ENCODE measurements around the gene UBE2E3. TPM values are rescaled to one million over a fixed set of nuclear protein-coding genes. Genes with fewer than 3 reads are reported as not detected.
A peak's percentile ranks its signal among the peaks of the same experiment; 100 is the strongest.
"Not testable (repeated sequence)": the region's sequence is repeated elsewhere in the genome, so short reads cannot be mapped to it uniquely, and the experiment has no call there.

The UBE2E3 gene
- 100 to 1,000 TPM; 249 to 260 (median 255) TPM for polyA plus RNA-seq (ENCODE audit: insufficient read length in 3 of 3)

DNA sequence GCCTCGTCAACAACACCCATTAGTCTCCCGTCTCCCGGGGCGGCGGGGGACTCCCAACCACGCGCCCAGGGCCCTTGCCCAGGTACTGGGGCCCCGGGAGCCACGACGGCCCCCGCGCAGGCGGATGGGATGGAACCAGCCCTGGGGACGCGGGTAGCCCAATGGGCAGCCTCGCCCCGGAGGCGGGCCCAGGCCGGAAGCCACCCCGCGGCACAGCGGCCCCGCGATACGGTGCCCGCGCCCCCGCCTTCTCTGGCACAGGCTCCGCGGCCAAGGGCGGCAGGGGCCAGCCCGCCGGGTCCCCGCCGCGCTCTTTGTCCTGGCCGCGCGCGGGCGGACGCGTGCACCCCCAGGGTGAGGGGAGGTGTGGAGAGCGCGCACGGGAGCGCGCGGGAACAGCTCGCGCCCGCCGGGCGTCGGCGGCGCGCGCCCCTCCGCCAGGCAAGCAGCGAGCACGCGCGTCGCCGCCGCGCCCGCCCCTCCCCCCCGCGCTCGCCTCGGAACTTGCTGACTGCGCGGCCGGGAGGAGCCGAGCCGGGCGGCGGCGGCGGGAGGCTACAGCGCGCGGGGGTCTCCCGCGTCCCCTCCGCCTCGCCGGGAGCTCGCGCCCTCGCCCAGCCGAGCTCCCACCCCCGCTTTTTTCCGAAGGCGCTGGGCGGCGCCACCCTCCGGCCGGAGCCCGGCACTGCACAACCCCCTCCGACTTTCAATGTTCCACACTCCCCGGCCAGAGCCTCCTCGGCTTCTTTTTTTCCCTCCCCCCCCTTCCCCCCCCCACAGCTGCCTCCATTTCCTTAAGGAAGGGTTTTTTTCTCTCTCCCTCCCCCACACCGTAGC, at the start of gene UBE2E3:
Gene UBE2E3, plus strand, starts transcription at position 500 of the 837 bp plus-strand sequence. CDS start 1,438 bp downstream, outside the sequence.
- peak in 2 of 3 donors; percentile 64 to 70 for DNase-seq (ENCODE audit: low read depth in 3 of 3, low spot score in 2 of 3)

DNA sequence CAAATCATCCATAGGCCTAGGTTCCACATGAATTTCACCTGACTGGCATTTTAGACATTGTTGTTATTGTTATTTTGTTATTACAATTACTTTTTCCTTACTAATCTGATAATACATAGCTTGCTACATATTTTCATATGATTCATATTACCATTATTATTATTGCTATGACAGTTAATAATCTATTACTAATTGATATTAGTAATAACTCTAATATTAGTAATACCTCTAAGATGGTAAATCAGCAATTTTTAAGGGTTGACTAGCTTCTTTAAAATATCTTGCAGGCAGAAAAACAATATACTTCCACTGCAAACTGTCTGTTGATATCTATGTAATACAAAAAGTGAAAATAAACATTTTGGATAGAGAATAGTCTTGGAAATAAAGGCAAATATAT, 48.6 kb upstream of the UBE2E3 start:
- DNase-seq (ENCODE audit: low read depth in 3 of 3, low spot score in 2 of 3) = no peak

DNA sequence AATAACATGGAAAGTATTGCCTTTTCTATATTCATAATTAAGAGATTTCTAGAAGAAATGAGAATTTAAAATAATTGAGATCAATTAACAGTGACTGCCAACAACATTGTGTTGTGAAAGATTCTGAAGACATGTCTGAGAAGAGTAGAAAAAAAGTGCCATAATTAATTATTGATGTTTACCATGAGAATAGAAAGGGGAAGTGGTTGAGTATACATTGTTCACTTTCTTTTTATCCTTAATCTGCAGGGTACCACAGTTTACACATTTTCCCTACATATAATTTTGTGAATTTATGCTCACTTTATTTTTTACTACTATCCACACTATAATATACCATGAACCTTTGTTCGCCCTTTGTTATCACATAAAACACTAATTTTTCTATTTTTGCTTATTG, 47.1 kb upstream of the UBE2E3 start:
- no peak for DNase-seq (ENCODE audit: low read depth in 3 of 3, low spot score in 2 of 3)

GRCh38 chr2:180934911-180935310, 45.5 kb upstream of the UBE2E3 start:
- no peak for DNase-seq (ENCODE audit: low read depth in 3 of 3, low spot score in 2 of 3)

DNA sequence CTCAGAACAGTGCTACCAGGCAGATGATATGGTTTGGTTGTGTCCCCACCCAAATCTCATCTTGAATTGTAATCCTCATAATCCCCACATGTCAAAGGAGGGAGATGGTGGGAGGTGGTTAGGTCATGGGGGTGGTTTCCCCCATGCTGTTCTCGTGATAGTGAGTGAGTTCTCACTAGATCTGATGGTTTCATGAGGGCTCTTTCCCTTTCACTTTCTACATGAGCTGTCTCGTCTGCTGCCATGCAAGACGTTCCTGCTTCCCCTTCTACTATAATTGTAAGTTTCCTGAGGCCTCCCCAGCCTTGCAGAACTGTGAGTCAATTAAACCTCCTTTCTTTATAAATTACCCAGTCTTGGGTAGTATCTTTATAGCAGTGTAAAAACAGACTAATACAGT, 42.9 kb upstream of the UBE2E3 start:
- DNase-seq (ENCODE audit: low read depth in 3 of 3, low spot score in 2 of 3) = not testable (repeated sequence)

GRCh38 chr2:180938451-180938850, 42.0 kb upstream of the UBE2E3 start:
- no peak for DNase-seq (ENCODE audit: low read depth in 3 of 3, low spot score in 2 of 3)

DNA sequence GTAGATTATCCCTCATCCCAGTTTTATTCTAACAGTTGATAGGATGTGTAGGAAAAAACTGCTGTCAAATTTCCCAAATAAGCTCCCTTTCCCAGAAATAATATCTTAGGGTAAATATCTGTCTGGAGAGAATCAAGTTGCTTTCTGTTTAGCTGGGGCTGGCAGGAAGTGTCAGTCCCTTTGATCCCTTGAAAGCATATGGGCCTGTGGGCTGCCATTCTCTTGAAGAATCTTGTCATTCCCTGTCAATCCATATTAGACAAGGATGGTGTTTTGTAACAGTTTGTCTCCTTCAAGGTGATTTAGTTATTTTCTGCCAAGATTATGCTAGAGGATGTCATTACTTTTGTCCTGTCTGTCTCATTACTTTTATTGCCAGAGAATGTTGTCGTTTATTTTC, 37.1 kb upstream of the UBE2E3 start:
- DNase-seq (ENCODE audit: low read depth in 3 of 3, low spot score in 2 of 3) = no peak

DNA sequence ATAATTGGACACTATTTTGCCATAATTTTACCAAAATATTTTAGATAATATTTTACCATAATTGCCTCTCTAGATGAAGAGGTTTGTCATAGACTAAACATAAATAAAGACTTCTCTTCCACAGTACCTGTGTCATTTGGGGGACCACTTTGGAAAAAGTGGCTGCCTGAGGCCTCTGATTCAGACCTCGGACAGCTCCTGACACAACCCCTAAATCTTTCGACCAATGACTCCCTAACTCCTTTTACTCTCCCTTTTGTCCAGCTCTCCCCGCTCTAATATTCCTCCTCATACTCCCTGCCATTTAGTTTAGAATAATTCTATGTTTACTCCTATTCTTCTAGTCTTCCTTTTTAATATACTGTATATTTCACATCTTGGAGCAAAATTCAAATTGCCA, 36.0 kb upstream of the UBE2E3 start:
- no peak for DNase-seq (ENCODE audit: low read depth in 3 of 3, low spot score in 2 of 3)

DNA sequence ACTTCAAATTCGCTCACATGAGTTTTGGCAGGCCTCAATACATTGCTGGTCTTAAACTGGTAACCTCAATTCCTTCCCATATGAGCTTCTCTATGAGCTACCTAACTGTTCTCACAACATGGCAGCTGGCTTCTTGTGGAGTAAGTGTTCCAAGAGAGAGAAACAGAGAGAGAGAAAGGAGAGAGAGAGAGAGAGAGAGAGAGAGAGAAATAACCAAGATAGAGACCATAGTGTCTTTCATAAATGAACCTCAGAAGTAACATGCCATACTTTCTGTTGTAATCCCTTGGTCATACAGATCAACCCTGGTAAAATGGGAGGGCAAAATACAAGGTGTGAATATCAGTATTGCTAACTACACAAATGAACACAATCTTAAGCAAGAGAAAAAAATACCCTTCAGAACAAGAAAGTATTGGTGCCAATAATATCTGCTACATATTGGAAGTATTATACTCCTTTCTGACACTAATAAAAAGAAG, 33.2 kb upstream of the UBE2E3 start:
- DNase-seq (ENCODE audit: low read depth in 3 of 3, low spot score in 2 of 3) = no peak

- no peak for DNase-seq (ENCODE audit: low read depth in 3 of 3, low spot score in 2 of 3)
Observed at GRCh38 chr2:180949896-180950295, 30.5 kb upstream of the UBE2E3 start.

- DNase-seq (ENCODE audit: low read depth in 3 of 3, low spot score in 2 of 3) = no peak
Observed at GRCh38 chr2:180952082-180952481, 28.3 kb upstream of the UBE2E3 start.

- DNase-seq (ENCODE audit: low read depth in 3 of 3, low spot score in 2 of 3) = no peak
Observed at GRCh38 chr2:180952731-180953336, 27.6 kb upstream of the UBE2E3 start.

DNA sequence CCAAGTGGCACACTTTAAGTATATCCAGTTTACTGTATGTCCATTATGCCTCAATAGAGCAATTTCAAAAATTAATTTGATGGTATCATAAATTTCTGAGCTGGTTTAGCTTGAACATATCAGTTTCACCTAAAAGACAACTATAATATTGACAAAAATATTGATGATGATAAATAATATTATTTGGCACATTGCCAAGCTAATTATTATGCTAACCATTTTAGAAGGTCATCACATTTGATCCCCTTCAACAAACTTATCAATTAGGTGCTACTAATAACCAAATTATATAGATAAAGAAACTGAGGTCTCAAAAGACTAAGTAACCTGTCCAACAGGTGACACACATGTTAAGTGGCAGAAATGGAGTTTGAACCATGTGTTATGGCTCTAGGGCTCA, 26.9 kb upstream of the UBE2E3 start:
- no peak for DNase-seq (ENCODE audit: low read depth in 3 of 3, low spot score in 2 of 3)

DNA sequence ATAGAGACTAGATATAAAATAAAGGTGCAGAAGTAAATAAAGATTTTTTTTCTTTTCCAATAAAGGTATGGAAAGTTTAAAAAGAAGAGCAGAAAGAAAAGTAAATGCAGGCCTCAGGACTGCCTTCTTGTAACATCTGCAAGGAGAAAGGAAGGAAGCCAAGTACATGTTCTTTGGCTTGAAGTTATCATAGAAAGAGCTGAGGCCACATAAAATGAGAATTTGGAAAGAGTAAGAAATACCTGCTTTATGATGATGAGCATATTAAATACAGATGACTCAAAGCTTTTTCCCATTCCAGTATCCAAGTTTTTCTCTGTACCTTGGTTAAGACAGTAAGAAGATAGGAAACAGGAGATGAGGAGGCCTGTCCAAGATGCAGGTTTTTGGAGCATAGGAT, 25.3 kb upstream of the UBE2E3 start:
- DNase-seq (ENCODE audit: low read depth in 3 of 3, low spot score in 2 of 3) = no peak

GRCh38 chr2:180959787-180960186, 20.6 kb upstream of the UBE2E3 start:
- no peak for DNase-seq (ENCODE audit: low read depth in 3 of 3, low spot score in 2 of 3)

DNA sequence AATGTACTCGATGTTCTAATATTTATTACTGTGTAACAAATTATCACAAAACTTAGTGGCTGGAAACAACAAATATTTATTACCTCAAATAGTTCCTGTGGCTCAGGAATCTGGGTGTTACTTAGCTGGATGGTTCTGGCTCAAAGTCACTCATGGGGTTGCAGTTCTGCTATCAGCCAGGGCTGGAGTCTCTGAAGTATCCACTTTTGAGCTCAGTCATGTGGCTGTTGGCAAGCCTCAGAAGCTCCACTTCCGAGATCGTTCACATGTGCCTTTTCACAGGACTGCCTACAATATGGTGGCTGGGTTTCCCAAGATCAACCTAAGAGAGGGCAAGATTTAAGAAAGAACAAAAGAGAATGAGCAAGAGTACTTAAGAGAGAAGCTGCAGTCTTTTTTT, 19.4 kb upstream of the UBE2E3 start:
- DNase-seq (ENCODE audit: low read depth in 3 of 3, low spot score in 2 of 3) = no peak

DNA sequence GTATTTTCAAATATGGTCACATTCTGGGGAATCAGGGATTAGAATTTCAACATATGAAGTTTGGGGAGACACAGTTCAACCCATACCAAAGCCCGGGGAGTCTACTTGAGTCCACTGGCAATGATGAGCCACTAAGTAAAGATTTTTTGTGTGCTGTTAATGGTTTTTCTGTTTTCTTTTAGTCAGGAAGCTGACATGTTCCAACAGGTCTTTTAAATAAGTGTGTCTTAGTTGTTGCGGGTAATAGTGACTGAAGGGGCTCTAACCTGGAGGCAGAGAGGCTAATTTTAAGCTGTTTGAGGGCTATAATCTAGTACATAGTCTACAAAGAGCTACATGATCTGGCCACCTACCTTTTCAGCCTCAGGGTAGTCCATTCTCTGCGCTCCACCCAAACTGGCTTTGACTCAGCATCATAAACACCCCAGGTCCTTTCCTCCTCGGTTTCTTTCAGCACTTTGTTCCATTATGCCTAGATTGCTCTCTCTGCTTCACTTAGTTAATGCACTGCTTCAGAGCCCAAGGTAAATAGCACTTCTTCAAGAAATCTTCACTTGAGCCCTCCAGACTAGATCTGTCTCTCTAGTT, 17.6 kb upstream of the UBE2E3 start:
- DNase-seq (ENCODE audit: low read depth in 3 of 3, low spot score in 2 of 3) = no peak

DNA sequence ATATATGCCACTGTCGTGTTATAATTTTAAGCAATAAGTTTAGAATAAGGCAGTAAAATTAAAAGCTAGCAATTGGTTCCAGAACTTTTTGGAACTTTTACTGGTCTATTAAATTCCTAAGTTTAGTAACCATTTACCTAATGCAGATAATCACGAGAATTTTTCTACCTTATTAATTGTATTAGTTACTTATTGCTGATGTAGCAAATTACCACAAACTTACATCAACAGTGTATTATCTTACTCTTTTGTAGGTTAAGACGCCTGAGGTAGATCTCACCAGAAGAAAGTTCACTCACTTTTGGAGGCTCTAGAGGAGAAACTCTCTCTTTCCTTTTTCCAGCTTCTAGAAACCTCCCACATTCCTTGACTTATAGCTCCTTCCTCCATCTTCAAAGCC, 14.0 kb upstream of the UBE2E3 start:
- no peak for DNase-seq (ENCODE audit: low read depth in 3 of 3, low spot score in 2 of 3)

- DNase-seq (ENCODE audit: low read depth in 3 of 3, low spot score in 2 of 3) = no peak
Observed at GRCh38 chr2:180969124-180969523, 11.3 kb upstream of the UBE2E3 start.

DNA sequence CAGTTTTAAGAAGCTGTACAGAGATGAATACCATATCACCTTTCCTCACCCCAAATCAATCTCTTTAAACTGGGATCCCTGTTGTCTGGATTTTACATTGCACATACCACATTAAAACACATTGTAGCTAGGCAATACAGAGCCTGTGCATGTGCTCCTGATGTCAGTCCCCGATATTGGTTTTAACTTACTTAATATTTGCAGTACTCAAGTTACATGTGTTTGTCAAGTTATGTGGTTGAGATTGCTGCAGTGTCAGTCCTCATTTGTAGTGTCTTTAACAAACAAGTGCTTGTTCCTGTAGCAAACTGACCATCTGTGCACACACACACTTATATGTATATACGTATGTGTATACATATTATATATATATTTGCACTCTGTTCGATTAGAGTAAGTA, 10.4 kb upstream of the UBE2E3 start:
- no peak for DNase-seq (ENCODE audit: low read depth in 3 of 3, low spot score in 2 of 3)

GRCh38 chr2:180971811-180972210, 8.6 kb upstream of the UBE2E3 start:
- no peak for DNase-seq (ENCODE audit: low read depth in 3 of 3, low spot score in 2 of 3)

GRCh38 chr2:180975585-180975984, 4.8 kb upstream of the UBE2E3 start:
- no peak for DNase-seq (ENCODE audit: low read depth in 3 of 3, low spot score in 2 of 3)

Measured in right renal cortex interstitium (tissue), 3 donors.